GM18861 (cell line): ENCODE measurements around the gene SCN4A.

Source experiments
- ATAC-seq: cut with Tn5 transposase; IDR thresholded peaks from one replicate; pipeline ENCODE4 v1.9.1; 2021; ENCODE audit not compliant: unreplicated experiment

The SCN4A gene

DNA sequence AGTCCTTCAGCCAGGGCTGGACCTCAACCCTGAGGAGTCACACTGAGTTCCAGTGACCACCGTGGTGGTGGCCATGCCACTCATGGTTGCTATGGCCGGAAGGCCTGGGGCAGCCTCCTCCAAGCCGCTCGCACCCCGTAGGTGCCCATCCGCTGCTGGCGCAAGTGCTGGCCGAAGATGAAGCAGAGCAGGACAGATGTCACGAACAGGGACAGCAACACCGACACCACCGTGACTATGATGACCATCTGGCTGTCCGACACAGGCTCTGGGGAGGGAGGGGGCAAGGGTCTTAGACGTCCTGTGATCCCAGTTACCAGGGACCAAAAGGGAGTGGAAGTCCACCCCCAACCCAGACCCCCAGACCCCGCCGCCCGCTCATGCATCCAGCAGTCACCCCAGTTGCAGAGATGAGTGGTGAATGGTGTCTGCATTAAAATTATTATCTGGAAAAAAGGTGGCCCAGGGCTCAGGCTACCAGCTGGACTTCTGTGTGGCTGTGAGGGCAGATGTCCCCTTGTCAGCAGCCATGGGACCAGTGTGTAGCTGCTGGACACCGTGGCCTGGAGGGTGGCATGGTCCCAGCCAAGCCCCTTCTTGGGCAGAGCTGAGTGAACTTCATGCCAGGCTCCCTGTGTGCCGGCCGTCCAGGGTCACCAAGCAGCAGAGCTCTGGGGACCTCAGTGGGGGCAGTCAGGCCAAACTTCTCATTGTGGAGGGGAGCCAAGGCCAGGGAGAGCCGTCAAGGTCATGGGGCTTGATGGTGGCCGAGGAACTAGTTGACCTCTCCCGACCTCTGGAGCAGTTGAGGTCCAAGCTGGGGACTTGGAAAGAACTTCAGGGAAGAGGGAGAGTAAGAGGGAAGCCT is 30.2 kb upstream of the SCN4A start:
- no peak for ATAC-seq

DNA sequence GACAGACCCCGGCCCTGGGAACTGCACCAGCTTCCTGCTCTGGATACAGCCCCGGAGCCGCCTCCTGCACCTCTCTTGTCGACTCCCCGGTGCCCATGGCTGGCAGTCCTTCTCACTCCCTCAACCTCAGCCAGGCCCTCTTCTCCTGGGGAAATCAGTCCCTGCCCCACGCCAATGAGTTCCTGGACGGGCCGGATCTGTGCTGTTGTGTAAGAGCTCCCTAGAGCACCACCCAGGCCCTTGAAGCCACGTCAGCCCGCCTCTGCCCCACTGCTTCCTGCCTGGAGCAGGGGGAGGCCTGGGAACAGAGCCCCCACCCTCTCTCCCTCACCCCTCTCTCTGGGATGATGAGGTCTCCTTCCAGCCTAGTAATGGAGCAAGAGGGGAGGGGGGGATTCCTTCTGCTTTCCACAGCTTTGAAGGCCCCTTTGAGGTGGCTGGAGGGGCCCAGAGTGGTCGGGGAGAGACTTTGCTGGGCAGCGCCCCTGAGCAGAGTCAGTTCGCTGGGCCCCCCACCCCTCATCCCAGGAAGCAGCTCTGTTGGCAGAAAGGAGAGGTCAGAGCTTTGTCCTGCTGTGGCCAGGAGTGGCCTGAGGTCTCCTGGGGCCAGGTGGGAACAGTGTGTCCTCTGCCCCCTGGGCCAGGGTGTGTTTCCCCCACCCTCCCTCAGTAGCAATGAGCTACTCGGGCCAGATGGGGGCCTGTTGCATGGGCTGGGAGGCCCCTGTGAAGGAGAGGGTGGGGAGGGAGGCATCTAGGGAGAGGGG is 29.2 kb upstream of the SCN4A start:
- ATAC-seq = no peak

DNA sequence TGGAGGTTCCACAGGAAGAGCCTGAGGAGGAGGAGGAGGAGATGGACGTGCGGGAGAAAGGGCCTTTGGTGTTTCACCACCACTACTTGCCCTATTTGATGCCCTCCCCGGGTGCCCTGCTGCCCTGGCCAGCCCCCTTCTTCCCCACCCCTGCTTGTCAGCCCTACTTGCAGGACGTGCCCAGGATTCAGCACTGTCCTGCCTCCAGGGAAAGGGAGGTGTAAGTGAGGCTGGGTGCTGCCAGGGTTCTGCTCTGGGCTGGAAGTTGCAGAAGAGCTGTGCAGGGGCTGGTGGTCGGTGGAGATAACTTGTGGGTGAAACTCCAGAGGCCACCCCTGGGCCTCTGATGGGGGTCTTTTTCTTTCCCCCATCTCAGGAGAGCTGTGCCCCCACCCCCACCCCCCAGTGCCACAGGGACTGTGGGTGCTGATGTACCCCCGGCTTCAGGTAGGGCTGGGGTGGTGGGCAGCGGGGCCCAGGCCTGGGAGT is 28.4 kb upstream of the SCN4A start:
- ATAC-seq = no peak

DNA sequence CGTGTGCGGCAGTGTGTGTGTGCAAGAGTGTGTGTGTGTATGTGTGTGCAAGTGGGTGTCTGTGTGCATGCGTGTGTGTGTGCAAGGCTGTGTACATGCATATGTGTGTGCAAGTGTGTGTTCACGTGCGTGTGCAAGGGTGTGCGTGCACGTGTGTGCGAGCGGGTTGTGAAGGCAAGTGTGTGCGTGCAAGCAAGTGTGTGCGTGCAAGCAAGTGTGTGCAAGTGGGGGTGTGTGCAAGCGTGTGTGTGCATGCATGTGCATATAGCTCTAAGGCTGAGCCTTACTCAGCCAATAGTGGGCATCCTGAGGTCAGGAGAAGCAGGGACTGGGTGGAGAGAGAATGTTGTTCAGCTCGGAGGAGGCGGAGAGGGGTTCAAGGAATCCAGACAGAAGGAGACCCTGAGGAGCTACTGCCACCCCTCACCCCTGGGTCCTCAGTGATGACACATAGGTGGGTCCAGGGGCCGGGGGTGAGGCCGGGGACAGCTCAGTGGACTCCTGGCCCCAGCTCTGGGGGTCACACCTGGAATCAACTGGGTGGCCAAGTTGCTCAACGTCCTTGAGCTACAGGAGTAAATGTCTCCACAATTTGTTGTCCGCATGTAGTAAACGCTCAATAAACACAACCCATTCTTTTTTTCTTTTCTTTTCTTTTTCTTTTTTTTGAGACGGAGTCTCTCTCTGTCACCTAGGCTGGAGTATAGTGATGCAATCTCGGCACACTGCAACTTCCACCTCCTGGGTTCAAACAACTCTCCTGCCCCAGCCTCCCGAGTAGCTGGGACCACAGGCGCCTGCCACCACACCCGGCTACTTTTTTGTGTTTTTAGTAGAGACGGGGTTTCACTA is 27.2 kb upstream of the SCN4A start:
- ATAC-seq = no peak

DNA sequence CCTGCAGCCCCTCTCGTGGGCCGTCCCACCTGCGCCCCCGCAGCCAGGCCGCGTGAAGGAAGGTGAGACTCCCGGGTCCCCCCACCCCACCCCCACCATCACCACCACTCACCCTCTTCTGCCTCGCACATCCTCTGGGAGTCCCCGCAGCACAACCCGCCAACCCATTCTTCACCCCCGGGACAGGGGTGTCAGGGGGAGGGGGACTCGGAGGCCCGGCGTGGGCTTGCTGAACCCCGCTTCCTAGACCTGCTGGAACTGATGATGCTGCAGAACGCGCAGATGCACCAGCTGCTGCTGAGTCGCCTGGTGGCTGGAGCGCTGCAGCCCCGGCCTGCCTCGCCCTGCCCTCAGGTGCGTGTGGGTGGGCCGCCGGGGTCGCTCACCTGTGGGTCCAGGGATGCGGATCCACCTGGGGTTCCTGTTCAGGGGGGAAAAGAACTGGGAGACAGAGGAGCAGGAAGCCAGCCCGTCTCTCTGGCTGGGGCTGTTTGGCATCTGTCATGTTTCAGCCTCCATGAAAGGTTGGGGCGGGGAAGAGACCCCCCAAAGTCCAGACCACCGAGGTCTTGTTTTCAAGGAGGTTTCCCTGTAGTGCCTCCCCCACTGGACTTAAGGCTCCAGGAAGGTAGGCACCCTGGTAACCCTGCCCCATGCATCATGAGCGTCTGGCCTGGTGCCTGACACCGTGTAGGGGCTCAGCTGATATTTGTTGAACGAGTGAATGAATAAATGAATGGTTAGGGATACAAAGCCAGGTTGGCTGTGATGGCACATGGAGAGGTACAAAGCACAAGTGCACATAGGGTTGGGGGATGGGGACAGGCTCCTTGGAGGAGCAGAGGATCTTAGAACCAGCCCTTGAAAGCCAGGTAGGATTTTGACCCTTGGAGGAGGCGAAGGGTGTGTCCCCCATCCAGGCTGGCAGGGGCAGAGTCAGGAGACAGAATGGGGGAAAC is 26.3 kb upstream of the SCN4A start:
- ATAC-seq = no peak

DNA sequence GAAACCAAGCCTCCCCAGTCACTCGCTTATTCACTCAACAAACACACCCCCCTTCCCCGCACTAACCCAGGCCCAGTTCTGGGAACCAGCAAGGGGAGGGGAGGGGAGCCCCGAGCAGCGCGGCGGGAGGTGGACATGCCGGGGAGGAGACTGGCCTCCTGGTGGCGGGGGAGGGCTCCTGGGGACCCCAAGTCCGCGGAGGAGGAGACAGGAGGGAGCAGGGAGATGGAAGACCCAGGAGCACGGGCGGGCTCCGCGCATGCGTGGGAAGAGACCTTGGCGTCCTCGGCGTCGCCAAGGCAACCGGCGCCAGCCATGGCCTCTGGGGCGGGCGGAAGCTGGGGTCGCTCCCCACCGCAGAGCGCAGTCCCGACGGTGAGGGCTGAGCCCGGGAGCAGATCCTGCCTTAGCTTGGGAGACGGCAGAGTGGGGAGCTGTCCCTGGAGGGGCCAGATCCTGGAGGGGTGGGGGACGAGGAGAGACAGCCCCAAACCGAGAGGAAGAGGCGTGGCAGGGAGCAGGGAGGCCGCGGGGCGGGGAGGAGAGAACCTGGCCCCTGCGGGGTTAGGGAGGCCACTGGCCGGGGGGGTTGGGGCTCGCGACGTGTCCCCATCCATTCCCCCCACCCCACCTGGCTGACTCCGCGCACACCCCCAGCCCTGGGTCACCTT is 25.5 kb upstream of the SCN4A start, which contains the start of gene PRR29:
TSS of gene PRR29 (plus strand) at position 302 of the 671 bp plus-strand sequence. CDS start at position 316, 14 bp downstream.
- ATAC-seq = no peak

DNA sequence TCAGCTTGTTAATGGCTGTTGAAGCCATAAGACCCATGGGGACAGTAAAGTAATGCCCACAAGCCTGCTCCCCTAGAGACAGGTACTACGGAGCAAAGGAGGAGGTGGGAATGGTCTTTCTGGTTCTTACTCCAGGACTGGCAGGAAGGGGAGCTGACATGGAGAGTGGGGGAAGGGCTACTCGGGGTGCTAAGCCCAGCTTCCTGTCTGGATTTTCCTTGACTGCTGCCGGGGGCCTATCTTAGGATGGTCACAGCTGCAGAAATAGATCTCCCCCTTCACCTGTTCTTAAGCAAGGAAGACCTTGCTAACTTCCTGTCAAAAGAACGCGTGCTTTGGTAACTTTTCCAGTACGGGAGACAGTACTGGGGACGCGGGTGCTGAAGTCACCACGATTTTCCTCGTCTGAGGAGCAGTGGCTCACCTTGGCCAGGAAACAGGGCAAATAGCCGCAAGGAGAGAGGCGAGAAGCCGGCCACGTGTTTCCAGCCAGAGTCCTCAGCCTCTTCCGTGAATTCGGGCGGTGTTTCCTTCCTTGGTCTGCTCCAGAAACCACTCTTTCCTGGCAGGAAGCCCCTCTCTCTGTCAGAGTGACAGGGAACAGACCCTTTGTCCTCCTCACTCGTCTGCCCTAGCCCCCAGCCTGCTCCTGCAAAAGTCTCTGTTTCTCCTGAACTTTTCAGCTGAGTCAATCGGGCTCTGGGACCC is 24.8 kb upstream of the SCN4A start:
- no peak for ATAC-seq

DNA sequence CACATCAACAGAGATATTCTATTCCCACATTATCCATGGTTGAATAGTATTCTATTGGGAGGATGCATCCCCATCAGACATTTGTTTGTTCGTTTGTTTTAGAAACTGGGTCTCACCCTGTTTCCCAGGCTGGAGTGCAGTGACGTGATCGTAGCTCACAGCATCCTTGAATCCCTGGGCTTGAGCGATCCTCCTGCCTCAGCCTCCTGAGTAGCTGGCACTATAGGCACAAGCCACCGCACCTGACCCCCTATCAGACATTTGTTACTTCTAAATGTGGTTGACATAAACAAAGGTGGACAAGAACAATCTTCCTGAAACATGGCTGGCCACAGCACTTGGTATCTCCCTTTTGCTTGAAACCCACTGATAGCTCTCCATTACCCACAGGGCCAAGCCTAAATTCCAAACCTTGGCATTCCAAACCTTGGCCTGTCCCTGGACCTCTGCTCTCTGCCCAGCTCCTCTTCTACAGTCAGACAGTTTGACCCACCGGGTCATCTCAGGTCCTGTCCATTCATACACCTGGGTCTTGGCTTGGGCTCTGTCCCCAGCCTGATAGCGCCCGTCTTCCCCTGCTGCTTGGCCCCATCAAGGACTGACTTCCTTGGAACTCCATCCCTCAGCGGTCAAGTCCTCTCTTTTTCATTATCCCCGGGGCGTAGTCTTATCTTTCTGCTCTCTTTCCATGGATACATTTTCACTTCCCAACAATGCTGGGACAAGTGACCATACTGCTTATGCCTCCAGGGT is 23.9 kb upstream of the SCN4A start:
- no peak for ATAC-seq

DNA sequence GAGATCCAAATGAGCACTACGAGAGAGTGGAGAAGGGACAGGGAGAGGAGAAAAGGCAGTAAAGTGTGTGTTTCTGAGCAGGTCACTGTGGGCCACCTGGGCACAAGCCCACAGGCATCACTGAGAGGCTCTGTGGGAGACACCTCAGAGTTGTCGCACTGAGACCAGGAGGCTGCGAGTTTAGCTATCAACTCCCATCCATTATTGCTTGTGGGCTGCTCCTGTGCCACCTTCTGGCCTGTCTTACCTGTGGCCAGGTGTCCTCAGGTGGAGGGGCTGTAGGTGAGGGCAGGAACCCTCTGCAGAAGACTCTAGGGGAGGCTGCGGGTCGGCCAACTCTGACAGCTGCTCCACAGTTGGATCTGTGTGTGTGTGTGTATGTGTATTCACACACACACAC is 22.9 kb upstream of the SCN4A start:
- no peak for ATAC-seq

DNA sequence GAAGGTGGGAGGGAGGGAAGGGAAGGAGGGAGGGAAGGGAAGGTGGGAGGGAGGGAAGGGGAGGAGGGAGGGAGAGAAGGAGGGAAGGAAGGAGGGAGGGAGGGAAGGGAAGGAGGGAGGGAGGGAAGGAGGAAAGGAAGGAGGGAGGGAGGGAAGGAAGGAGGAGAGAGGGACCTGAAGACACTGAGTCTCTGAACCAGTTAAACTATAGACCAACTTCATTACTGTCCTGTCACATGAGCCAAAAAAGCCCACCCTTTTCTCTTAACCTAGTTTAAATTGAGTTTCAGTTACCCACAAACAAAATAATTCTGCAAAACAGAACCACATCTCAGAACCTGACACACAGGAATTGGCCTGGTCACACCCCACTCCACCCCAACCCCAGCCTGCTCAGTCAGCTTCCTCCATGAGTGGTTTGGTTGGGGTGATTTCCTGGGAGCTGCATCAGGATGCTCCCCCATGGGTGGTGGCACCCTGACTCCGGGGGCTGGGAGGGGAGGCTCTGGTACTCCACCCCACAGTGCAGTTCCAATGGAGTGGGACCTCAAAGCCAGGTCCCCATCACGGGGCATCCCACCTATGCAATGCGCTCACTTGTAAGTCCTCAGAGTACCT is 20.8 kb upstream of the SCN4A start:
- no peak for ATAC-seq

DNA sequence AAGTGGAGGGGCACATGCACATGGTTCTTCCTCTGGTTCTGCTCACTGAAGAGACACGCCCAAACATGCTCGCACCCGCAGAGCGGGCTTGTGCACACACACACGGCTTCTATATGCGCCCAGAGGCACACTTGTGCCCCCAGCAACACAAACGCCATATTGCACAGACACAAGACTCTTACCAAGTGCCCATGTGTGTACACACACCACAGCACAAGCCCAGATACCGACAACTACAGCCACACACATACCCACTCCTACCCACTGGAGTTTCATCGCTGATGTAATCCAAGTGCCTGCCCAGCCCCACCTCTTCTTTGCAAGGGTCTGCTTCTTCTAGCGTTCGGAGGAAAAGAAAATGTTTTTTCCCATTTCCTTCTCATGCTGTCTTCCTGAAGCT is 18.9 kb upstream of the SCN4A start:
- no peak for ATAC-seq

DNA sequence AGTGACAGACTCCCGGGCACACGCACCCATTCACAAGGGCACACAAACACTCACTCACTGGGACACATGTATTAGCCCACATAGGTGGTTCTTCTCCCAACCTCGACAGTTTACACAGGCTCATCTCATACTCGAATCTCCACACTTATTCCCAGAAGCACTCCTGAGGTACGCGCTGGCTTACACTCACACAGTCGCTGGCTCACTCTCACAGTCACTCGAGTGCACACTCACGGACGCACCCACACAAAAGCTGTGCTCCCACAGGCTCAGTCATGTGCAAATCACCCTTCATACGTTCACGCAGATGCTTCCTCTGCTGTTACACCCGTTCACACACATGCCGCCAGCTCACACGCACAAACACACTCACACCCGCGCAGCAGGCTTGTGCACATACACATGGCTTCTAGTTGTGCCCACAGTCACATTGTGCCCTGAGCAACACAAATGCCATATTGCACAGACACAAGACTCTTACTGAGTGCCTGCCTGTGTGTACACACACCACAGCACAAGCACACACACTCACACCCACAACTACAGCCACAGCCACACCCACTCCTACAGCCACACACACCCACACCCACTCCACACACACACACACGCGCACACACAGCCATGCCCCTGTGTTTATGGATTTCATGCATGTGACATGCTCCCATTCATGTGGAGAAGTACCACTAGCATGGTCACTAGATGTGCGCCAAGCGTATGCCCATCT is 17.1 kb upstream of the SCN4A start:
- ATAC-seq = no peak

DNA sequence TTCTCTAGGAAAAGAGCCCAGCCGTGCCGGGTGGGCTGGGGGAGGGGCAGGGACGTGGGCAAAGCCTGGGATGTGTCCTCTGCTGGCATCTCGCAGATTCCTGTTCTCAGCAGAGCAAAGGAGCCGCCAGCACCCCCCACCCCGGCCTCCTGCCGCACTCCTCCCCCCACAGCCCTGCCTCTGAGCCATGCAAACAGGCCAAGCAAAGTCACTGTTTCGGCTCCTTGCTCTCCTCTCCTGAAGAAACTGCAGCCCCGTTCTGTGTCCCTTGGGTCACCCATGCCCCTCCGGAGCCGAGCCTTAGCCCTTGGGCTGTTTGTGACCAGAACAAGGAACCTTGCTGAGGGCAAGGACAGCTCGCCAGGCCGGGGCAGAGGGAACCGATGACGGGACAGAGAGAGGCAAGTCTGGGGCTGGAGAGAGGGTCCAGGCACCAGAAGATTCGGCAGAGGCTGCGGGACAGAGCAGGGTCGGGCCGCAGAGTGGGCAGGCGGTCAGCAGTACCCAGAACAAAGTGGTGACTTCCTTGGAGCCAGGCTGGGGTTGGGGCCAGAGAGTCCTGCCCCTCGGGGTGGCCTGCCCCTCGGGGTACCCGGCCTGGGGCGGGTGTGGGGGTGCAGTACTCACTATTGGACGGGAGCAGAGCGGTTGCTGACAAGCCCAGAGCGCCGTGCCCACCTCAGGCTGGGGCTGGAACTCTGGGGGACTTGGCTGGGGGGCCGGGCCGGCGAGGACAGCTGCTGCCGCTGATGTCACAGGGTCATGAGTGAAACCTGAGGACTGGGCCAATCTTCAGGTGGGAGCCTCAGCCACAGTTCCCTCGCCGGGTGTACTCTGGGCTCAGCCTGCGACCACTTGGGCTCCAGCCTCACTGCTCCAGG is 16.3 kb upstream of the SCN4A start:
- ATAC-seq = no peak

DNA sequence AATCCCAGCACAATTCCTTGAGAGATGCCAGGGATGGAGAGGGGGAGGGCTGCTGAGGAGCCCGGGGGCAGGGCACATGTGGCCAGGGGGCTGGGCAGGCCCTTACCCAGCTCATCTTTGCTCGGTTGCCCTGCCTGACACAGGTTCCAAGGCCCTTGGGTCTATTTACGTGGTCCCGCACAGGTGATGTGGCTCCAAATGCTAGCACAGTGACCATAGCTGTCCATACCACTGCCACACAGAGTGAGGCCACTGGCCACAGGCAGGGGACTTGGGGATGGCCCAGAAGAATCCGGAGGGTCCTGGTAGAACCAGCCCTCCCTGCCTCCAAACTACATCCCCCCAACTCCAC is 15.4 kb upstream of the SCN4A start:
- no peak for ATAC-seq

DNA sequence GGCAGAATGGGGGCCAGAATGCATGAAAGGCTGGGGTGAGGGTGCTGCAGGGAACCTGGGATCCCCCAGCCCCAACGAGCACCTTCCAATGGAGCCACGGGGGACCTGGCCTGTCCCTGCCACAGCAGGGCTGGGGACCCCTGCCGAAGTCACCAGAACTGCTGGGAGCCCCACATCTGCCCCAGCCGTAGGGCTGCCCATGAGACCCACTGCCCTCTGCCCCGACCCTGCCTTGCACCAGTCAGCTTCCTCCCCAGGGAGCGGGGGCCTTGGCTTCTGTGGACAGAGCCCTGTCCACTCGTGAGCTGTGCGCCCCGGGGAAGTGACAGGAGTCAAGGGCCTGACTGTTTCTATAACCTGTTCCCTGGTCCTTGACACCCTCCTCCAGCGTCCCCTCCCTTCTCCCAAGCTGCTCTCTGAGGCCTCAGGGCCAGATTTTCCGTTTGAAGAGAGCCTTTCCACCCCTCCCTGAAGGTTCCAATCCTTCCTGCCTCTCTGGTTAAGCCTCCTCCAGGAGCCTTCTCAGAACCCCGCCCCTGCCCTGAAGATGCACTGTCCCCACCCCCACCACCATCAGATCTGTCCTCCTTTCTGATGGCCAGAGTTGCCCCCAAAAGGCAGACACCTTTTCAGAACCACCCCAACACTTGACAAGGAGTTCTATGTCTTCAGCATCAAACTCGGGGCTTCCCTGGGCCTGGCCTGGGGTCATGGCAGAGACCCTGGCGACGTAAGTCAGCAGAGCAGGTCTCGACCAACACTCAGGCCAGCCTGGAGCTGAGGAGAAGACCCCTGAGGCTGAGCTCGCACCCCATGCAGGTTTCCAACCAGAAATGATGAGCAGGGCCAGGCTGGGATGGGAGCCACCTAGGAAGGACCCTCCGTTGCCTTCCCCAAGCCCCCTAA is 14.8 kb upstream of the SCN4A start:
- no peak for ATAC-seq
